Fibroblast of mammary gland (primary cell): Measurements from ENCODE around the gene PKD1.

ENCODE experiments used
- DNase-seq: peaks from one replicate; pipeline ENCODE4 v3.0.0-alpha.2; 2010; ENCODE audit warnings: low read depth
- H3K4me3 ChIP-seq: 2 replicates; pipeline ENCODE4 v1.5.1; 2011; ENCODE audit warnings: low read depth, mild to moderate bottlenecking, low read length, moderate library complexity; ENCODE audit not compliant: control insufficient read depth
- TF ChIP-seq, protein P1 (sequence below): conservative IDR thresholded peaks from 2 replicates; pipeline ENCODE4 v1.5.1; 2011; ENCODE audit warnings: low read depth, low read length, inconsistent platforms; ENCODE audit not compliant: control insufficient read depth, insufficient read depth

The PKD1 gene

GRCh38 chr16:2155977-2156848 is 20.5 kb upstream of the PKD1 start:
- TF ChIP-seq, protein P1, sequence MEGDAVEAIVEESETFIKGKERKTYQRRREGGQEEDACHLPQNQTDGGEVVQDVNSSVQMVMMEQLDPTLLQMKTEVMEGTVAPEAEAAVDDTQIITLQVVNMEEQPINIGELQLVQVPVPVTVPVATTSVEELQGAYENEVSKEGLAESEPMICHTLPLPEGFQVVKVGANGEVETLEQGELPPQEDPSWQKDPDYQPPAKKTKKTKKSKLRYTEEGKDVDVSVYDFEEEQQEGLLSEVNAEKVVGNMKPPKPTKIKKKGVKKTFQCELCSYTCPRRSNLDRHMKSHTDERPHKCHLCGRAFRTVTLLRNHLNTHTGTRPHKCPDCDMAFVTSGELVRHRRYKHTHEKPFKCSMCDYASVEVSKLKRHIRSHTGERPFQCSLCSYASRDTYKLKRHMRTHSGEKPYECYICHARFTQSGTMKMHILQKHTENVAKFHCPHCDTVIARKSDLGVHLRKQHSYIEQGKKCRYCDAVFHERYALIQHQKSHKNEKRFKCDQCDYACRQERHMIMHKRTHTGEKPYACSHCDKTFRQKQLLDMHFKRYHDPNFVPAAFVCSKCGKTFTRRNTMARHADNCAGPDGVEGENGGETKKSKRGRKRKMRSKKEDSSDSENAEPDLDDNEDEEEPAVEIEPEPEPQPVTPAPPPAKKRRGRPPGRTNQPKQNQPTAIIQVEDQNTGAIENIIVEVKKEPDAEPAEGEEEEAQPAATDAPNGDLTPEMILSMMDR, result no peak
- peak; percentile 82 for DNase-seq
- peak overlapping the region; percentile 90 for H3K4me3 ChIP-seq

DNA sequence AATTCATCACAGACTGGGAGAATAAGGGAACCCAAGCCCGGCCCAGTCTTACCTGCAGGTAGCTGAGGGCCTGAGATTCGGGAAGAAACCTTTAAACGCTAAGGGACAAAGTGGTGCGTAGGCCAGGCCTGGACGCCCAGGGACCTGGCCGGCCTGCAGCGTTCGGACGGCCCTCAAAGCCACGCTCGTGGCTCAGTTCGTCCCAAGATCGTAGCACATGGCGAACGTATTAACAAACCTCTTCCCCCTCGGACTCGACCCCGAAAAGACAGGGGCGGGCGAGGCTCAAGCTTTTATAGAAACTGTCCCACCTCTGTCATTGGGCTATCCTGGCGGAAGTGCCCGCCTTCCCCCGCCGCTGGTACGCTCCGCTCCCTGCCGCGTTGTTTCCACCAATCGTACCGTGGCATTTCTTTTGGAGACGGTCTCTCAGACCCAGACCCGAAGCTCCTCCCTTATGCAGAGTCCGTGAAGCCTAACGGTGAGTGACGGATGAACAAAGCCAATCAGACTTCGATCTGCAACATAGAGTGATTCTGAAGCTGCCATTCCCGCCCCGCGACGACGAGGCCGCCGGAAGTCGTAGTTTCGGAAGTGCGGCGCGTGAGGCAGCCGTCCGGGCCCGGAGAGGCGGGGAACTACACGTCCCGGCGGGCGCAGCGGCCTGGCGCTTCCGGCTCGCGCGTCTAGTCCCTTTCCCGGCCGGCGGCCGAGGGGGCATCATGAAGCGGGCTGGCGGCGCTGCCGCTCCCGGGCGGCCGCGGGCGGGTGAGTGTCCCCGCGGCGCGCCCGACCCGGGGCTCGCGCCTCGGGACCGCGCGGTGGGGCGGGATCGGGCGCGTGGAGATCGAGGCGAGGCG is 19.6 kb upstream of the PKD1 start, which contains the start of gene TRAF7:
Gene TRAF7, plus strand, starts transcription at position 692 of the 860 bp plus-strand sequence. CDS start 8,139 bp downstream, outside the sequence.
- DNase-seq, result peak; percentile 100
- TF ChIP-seq, protein P1, result no peak
- H3K4me3 ChIP-seq, result peak within 1 kb of the TSS; percentile 100

DNA sequence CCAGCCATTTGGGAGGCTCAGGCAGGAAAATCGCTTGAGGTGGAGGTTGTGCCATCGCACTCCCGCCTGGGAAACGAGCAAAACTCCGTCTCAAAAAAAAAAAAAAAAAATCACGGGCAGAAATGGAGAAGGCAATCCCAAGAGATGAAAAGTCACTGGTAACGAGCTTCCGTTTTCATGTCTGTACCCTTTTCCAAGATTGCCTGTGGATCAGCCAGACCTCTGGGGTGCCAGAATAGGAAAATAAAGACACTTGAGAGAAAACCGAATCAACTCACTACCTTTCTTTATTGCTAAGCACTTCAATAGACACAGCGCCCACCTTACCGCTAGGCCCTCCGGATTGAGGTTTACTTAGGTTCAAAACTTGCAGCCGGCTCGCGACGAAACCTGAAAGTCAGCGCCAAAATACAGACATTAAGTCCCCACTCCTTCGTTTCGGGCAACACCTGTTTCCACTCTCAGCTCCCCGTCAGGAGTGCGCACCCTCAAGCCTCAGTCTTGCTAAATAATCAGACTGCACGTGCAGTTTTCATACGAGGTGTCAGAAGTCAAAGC is 18.9 kb upstream of the PKD1 start:
- DNase-seq, result no peak
- H3K4me3 ChIP-seq, result peak overlapping the region; percentile 100
- TF ChIP-seq, protein P1, result no peak

- peak overlapping the region; percentile 100 for H3K4me3 ChIP-seq
- DNase-seq, result peak; percentile 40
- TF ChIP-seq, protein P1, result no peak
Measured at GRCh38 chr16:2152695-2153506, 17.2 kb upstream of the PKD1 start.

DNA sequence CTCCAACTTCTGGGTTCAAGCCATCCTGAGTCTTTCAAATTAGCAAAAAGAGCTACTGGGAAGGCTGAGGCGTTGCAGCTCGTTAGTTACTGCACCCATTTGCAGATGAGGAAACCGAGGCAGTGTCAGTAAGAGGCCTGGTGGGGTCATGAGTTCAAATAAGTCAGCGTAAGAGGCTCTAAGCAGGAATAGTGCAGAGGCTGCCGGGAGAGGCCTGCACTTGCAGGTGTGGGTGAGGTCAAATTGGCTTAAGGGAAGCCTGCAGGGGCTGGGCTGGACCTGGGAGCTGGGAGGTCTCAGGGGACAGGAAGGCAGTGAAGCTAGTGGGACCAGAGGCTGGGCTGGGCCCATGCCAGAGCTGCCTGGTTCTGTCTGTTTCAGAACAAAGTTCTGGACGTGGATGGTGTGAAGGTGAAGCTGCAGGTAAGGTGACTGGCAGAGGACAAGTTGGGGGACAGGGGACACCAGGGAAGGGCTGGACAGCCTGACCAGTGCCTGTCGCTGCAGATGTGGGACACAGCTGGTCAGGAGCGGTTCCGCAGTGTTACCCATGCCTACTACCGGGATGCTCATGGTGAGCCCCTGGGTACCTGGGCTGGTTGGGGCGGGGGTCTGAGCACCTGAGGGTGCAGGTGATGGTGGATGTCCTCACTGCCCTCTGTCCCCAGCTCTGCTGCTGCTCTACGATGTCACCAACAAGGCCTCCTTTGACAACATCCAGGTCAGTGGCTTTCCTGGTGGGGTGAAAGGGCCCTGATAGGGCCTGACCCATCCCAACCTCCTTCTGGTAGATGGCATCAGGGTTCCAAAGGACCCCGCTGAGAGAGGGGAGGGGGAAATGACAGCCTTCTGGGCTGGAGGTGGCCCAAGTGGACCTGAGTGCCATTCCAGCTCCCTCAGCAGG is 15.7 kb upstream of the PKD1 start:
- no peak overlapping the region for H3K4me3 ChIP-seq
- TF ChIP-seq, protein P1, result no peak
- DNase-seq, result peak; percentile 38
